AG04450 (cell line): Measurements from ENCODE around the gene RASL11A. TPM values are rescaled to one million over a fixed set of nuclear protein-coding genes. Genes with fewer than 3 reads are reported as not detected.
"Not testable (repeated sequence)": the region's sequence is repeated elsewhere in the genome, so short reads cannot be mapped to it uniquely, and the experiment has no call there.

Experiments
- CTCF ChIA-PET: fragments of 300-600, 350-600 bp; formaldehyde crosslinking; extraction: SDS; loops from one replicate; lab custom pipeline; 2022; ENCODE audit warnings: antibody characterized with exemption, inconsistent platforms; lab: Charles Lee
- POLR2A ChIA-PET: fragments of 350-600 bp; formaldehyde crosslinking; extraction: SDS; loops from one replicate; lab custom pipeline; 2021; ENCODE audit warnings: antibody characterized with exemption, inconsistent platforms; lab: Yijun Ruan, JAX
- DNase-seq: peaks from one replicate; pipeline ENCODE4 v3.0.0-alpha.2; 2011; ENCODE audit warnings: low read depth, low spot score
- H3K27ac ChIP-seq: one replicate; pipeline ENCODE4 v1.5.1; 2012; ENCODE audit warnings: low read depth, low read length, control low read depth
- H3K27me3 ChIP-seq: one replicate; pipeline ENCODE4 v1.6.0; 2012; ENCODE audit warnings: low read length; ENCODE audit not compliant: control insufficient read depth, insufficient read depth
- H3K4me3 ChIP-seq: 2 replicates; pipeline ENCODE4 v1.5.1; 2011; ENCODE audit warnings: mild to moderate bottlenecking, low read depth, low read length, control low read depth
- H3K9me3 ChIP-seq: 2 replicates; pipeline ENCODE4 v1.5.1; 2012; ENCODE audit warnings: low read length; ENCODE audit not compliant: control insufficient read depth, insufficient read depth
- polyA plus RNA-seq: library from polyadenylated mRNA; depleted of rRNA; stranded (reverse); fragments of >200 nt; gene quantifications from 2 replicates; pipeline ENCODE4 v1.2.3, GENCODE V29; 2011; rRNA removed
- small RNA-seq: library from RNA; depleted of rRNA; stranded (forward); fragments of <200 nt; gene quantifications from one replicate; pipeline ENCODE3, GENCODE V24; 2012; ENCODE audit warnings: low read depth; ENCODE audit not compliant: insufficient read length
- TF ChIP-seq, protein P1 (sequence below): IDR thresholded peaks from 2 replicates; pipeline ENCODE4 v1.5.1; 2011; ENCODE audit warnings: low read depth, low read length, control low read depth, inconsistent platforms

Gene RASL11A
- polyA plus RNA-seq, 1 experiment: 13.5 TPM

DNA sequence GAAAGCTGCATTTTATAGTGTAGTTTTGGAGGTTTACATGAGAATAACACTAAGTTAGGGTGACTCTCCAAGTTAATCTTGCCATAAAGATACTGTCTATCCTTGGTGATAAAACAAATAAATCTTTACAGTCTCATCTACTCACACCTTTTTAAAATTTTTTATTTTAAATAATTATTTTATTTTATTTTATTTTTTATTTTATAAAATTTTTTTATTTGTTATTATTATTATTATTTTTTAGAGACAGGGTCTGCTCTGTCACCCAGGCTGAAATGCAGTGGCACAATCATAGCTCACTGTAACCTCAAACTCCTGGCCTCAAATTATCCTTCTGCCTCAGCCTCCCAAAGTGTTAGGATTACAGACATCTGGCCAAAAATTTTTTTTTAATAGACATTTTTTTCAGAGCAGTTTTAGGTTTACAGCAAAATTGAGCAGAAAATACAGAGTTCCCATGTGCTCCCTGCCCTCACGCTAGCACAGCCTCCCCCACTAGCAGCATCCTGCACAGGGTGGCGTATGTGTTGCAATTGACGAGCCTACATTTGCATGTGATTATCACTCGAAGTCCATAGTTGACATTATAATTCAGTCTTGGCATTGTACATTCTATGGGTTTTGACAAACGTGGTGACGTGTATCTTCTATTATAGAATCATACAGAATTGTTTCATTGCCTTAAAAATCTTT, 41.0 kb downstream of the RASL11A start:
- ChIA-PET POLR2A (interaction anchor here (0.7 kb wide), 1 partner anchor 29 kb away, joined by 5 read pairs; no protein-coding TSS in a partner anchor), CTCF (interaction anchor here (1.3 to 2.5 kb wide), 3 partner anchors 28 to 365 kb away, joined by 3 to 12 read pairs (median 5); no protein-coding TSS in a partner anchor)
- no peak for DNase-seq
- no peaks in the 10 kb centered on the region; the same call in 1 of the 2 replicates for H3K9me3 ChIP-seq
- no peak overlapping the region for H3K4me3 ChIP-seq
- H3K27me3 ChIP-seq: peaks cover 8% of the 10 kb centered on the region
- TF ChIP-seq, protein P1, sequence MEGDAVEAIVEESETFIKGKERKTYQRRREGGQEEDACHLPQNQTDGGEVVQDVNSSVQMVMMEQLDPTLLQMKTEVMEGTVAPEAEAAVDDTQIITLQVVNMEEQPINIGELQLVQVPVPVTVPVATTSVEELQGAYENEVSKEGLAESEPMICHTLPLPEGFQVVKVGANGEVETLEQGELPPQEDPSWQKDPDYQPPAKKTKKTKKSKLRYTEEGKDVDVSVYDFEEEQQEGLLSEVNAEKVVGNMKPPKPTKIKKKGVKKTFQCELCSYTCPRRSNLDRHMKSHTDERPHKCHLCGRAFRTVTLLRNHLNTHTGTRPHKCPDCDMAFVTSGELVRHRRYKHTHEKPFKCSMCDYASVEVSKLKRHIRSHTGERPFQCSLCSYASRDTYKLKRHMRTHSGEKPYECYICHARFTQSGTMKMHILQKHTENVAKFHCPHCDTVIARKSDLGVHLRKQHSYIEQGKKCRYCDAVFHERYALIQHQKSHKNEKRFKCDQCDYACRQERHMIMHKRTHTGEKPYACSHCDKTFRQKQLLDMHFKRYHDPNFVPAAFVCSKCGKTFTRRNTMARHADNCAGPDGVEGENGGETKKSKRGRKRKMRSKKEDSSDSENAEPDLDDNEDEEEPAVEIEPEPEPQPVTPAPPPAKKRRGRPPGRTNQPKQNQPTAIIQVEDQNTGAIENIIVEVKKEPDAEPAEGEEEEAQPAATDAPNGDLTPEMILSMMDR: no peak
- no peak overlapping the region for H3K27ac ChIP-seq

DNA sequence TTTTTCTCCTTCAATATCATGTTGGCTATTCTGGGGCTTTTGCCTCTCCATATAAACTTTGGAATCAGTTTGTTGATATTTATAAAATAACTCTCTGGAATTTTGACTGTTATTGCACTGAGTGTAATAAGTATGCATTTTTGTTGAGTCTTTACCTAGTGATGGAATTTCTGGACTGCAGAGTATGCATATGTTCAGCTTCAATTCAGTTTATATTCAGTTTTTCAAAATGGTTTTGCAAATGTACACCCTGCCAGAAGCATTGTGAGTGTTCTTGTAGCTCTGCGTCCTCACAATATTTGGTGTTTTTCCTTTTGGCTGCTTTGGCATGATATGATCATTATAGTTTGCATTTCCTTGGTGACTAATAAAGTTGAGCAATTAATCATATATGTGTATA, 43.1 kb downstream of the RASL11A start:
- no peak overlapping the region for H3K27ac ChIP-seq
- no peak overlapping the region for H3K4me3 ChIP-seq
- H3K9me3 ChIP-seq: no peaks in the 10 kb centered on the region; the same call in 1 of the 2 replicates
- H3K27me3 ChIP-seq: no peaks in the 10 kb centered on the region
- ChIA-PET CTCF (interaction anchor here (1.1 to 1.5 kb wide), 2 partner anchors 48 to 329 kb away, joined by 4 to 9 read pairs; no protein-coding TSS in a partner anchor), POLR2A (interaction anchor here (0.9 to 1.6 kb wide), 3 partner anchors 41 to 330 kb away, joined by 3 to 6 read pairs (median 3); partner anchors contain the start of gene RASL11A)
- no peak for DNase-seq
- TF ChIP-seq, protein P1: no peak

DNA sequence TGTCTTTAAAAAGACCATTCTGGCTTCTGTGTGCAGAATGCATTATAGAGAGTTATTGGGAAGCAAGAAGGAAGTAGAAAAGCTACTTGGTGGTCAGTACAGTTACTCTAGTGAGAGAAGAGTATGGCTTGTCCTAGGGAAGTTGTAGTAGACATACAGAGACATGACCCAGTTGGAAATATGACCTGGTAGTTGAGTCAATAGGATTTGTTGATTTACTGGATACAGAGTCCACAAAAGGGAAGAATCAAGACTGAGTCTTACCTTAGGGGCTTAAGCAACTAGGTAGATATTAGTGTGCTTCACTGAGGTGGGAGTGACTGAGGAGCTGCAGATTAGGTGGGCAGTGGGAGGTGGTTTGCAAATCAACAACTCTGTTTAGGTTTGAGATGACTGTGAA, 48.8 kb downstream of the RASL11A start:
- TF ChIP-seq, protein P1: no peak
- DNase-seq: no peak
- H3K27ac ChIP-seq: no peak overlapping the region
- CTCF ChIA-PET: interaction anchor here (0.7 kb wide), 1 partner anchor 20 kb away, joined by 6 read pairs; no protein-coding TSS in a partner anchor
- H3K9me3 ChIP-seq: no peaks in the 10 kb centered on the region; the same call in 1 of the 2 replicates
- POLR2A ChIA-PET: no interaction called here
- no peaks in the 10 kb centered on the region for H3K27me3 ChIP-seq
- H3K4me3 ChIP-seq: no peak overlapping the region

DNA sequence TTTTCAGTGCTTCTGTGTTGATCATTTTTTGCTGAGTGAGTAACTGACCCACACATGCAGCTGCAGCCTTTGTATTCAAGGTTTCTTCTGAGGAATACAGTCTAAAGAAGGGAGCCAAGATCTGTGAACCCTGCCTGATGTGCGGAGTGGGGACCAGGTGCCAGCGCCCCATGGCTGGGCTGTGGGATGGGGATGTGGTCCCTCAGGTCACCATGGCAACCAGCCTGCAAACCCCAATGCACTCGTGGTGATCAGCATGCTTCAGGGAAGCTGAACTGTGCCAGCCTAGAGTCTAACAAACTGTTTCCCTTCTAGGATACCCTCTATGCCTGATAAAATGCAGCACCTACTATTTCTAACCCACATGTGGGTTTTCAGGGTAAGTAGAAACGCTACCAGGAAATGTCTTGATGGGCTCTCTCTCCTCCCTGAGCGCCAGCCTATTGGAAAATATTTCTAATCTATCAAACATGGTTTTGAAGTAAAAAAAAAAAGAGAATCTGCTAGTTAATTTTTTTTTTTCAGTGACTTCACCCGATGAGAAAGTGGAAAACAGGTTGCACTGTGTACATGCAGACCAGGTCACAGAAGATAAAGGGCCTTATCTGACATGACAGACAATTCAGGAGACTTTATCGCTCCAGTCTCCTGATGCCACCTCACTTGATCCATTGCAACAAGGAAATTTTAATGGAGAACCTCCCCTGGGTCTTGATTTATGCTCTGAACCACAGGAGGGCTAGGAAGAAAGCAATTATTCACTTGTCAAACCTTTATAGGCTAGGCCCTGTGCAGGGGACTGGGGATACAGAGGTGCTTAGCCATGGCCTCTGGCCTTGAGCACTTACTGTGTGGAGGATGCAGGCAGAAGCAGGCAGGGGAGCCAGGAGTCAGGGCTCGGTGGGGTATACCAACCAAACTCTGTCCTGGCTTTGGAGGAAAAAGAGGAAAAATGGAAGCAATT, 51.1 kb downstream of the RASL11A start:
- DNase-seq: no peak
- Histone ChIP-seq H3K27me3 (no peaks in the 10 kb centered on the region), H3K4me3 (no peak overlapping the region), H3K9me3 (no peaks in the 10 kb centered on the region; the same call in 1 of the 2 replicates), H3K27ac (no peak overlapping the region)
- TF ChIP-seq, protein P1: no peak
- ChIA-PET POLR2A (no interaction called here), CTCF (no interaction called here)

DNA sequence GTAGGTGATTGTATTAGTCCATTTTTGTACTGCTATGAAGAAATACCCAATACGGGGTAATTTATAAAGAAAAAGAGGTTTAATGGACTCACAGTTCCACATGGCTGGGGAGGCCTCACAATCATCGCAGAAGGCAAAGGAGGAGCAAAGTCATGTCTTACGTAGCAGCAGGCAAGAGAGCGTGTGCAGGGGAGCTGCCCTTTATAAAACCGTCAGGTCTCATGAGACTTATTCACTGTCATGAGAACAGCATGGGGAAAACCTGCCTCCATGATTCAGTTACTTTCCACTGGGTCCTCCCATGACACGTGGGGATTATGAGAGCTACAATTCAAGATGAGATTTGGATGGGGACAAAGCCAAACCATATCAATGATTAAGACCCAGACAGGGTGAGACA, 51.8 kb downstream of the RASL11A start:
- DNase-seq, CTCF ChIA-PET, H3K4me3 ChIP-seq, H3K27me3 ChIP-seq, H3K27ac ChIP-seq, H3K9me3 ChIP-seq, POLR2A ChIA-PET: not testable (repeated sequence)

Small RNA genes lying within 50 kb of the gene (small RNA-seq; reads per million reads assigned to genes)
- gene SNORA27 (not detected), gene SNORD102 (not detected)

Other genes with a start within 250 kb of the RASL11A start
- 14.4 and 18.0 TPM in 2 replicates for gene USP12, start 99.0 kb upstream of the RASL11A start, polyA plus RNA-seq
- 1,747 and 1,942 TPM in 2 replicates for gene RPL21, start 19.3 kb upstream of the RASL11A start, polyA plus RNA-seq
- gene GTF3A, start 153.8 kb downstream of the RASL11A start, polyA plus RNA-seq: 89.0 and 104 TPM in 2 replicates
- 52.1 and 72.5 TPM in 2 replicates for gene MTIF3, start 179.7 kb downstream of the RASL11A start, polyA plus RNA-seq